ENCODE results near the gene RNF149.

The RNF149 gene

DNA sequence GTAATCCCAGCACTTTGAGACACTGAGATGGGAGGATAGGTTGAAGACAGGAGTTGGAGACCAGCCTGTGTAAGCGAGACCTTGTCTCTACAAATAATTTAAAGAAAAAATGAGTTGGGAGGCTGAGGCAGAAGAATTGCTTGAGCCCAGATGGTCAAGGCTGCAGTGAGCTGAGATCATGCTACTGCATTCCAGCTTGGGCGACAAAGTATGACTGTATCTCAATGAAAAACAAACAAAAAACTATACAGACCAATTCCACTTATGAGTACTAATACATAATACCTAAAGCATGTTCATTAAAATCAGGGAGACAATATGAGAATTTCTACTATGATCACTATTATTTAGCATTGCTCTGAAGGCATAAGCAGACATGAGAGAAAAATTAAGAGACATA lies 12.6 kb downstream of the RNF149 start:
- DNase-seq (ENCODE audit: low read depth in 2 of 2), result no peak

GRCh38 chr2:101294861-101295260 lies 13.6 kb downstream of the RNF149 start:
- no peak for DNase-seq (ENCODE audit: low read depth in 2 of 2)

DNA sequence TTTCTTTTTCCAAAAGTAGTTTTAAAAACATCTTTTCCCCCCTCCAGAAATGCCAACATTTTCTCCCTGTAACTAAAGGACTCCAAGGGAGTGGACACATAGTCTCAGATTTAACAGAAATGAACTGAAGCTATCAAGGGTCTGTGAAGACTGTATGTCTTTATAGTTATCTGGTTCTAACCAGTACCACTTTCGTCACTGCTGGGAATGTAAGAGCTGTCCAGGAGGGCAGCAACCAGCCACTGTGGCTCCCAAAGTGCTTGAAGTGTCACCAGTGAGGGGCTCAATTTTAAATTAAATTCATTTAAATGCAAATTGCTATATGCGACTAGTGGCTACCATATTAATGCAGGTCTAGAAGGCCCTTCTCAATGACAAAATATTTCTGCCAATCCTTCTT lies 15.0 kb downstream of the RNF149 start:
- DNase-seq (ENCODE audit: low read depth in 2 of 2), result no peak

DNA sequence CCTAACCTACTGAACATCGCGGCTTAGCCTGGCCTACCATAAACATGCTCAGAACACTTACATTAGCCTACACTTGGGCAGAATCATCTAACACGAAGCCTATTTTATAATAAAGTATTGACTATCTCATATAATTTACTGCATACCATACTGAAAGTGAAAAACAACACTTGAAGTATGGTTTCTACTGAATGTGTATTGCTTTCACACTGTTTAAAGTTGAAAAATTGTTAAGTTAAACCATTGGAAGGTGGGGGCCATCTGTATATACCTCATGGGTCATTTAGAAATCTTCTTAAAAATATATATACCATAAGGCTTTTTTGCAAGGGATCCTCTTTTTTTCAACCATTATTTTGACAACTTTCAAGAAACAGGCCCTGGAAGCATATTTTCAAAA lies 16.5 kb downstream of the RNF149 start:
- no peak for DNase-seq (ENCODE audit: low read depth in 2 of 2)

DNA sequence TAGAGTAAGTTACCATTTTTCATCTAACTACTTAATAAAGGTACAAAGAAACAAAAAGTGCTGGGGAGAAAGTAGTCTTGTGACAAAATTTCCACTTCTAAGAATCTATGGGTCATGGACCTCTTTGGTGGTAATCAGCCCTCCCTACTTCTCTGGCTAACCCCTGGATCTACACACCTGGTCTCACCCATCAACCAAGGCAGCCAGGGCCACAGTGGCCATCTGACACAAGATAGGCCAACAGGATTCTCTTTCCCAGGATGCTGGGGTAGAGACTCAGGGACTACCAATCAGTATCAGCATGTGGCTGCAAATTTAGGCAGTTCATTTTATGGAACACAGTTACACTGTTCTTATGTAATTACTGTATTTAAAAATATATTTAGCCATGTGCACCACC lies 17.8 kb downstream of the RNF149 start:
- DNase-seq (ENCODE audit: low read depth in 2 of 2), result no peak

DNA sequence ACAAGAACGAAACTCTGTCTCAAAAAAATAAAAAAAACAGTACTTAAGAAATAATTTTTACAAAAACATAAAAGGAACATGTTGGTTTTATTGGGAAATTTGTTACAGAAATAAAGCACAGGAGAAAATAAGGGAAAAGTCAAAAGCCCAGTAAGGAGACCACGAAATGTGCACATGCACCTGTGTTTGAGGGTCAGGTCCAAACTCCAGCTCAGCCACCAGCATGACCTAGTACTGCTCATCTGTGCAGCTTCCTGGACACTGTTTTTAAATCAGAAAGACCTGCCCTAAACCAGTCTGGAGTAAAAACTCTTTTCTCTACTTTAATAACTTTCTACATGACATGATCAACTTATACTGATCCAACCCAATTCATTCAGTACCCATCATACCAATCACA lies 21.2 kb downstream of the RNF149 start:
- no peak for DNase-seq (ENCODE audit: low read depth in 2 of 2)

GRCh38 chr2:101286684-101287083 lies 21.8 kb downstream of the RNF149 start:
- no peak for DNase-seq (ENCODE audit: low read depth in 2 of 2)

GRCh38 chr2:101282980-101283379 lies 25.5 kb downstream of the RNF149 start:
- DNase-seq (ENCODE audit: low read depth in 2 of 2), result no peak

DNA sequence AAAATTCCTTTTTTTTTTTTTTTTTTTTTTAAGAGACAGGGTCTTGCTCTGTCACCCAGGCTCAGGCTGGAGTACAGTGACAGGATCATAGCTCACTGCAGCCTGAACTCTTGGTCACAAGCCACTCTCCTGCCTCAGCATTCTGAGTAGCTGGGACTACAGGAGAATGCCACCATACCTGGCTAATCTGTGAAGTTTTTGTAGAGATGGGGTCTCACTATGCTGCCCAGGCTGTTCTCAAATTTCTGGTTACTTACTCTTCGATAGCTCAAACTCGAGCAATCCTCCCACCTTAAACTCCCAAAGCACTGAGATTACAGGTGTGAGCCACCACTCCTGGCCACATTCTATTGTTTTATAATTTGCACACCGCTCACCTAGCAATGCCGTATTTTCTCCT lies 27.0 kb downstream of the RNF149 start:
- no peak for DNase-seq (ENCODE audit: low read depth in 2 of 2)

DNA sequence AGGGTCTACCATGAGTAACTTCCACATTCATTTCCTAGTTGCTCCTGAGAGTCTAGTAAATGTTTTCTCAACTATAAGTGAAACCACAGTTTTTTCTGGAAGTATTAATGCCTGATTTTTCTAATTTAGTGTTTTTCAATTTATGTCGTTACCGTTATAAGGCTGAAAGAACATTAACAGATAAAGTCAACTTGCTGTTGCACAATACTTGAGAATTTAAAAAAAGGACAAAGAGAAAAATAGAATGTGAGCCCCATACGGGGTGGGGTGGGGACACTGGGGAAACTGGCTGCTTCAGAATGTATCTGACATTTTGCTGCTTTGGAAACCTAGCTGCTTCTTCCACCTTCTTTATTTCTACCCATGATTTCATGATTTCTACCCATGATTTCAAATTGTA lies 29.6 kb downstream of the RNF149 start:
- no peak for DNase-seq (ENCODE audit: low read depth in 2 of 2)

DNA sequence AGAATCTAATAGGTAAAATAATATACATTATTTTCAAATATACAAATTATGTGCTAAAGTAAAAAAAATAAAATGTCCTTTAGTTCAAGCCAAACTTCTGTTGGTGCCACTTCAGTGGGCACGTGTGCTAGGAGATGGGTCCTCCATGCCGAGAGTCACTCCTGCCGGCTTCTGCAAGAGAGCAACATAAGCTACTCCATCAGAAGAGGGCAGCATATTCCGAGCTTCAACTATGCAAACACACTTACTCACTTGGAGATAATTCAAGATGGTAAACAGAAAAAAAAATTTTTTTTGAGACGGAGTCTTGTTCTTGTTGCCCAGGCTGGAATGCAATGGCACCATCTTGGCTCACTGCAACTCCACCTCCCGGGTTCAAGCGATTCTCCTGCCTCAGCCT lies 31.4 kb downstream of the RNF149 start:
- DNase-seq (ENCODE audit: low read depth in 2 of 2), result no peak

GRCh38 chr2:101274142-101274541 lies 34.4 kb downstream of the RNF149 start:
- DNase-seq (ENCODE audit: low read depth in 2 of 2), result no peak

DNA sequence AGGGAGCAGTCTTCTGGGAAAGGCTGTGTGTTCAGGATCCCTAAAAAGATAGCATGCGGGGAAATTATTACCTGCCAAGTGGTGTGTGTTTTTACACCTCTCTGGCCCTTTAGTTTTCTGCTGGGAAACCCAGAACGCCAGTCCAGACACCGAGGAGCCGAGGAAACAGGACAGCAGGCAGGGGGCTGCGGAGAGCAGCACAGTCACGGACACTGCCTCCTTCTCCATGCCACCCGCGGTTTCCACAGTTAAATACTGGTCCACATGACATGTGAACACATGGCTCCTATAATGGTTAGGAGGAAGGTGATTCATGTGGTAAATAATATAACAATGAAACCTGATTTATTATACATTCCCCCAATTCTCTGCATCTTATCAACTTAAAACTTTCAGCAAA lies 35.4 kb downstream of the RNF149 start:
- DNase-seq (ENCODE audit: low read depth in 2 of 2), result no peak

GRCh38 chr2:101272045-101272784 lies 36.3 kb downstream of the RNF149 start:
- DNase-seq (ENCODE audit: low read depth in 2 of 2), result no peak

GRCh38 chr2:101270700-101271259 lies 37.7 kb downstream of the RNF149 start:
- no peak for DNase-seq (ENCODE audit: low read depth in 2 of 2)

- no peak for DNase-seq (ENCODE audit: low read depth in 2 of 2)
These were observed 40.5 kb downstream of the RNF149 start for GRCh38 chr2:101267671-101268656.

DNA sequence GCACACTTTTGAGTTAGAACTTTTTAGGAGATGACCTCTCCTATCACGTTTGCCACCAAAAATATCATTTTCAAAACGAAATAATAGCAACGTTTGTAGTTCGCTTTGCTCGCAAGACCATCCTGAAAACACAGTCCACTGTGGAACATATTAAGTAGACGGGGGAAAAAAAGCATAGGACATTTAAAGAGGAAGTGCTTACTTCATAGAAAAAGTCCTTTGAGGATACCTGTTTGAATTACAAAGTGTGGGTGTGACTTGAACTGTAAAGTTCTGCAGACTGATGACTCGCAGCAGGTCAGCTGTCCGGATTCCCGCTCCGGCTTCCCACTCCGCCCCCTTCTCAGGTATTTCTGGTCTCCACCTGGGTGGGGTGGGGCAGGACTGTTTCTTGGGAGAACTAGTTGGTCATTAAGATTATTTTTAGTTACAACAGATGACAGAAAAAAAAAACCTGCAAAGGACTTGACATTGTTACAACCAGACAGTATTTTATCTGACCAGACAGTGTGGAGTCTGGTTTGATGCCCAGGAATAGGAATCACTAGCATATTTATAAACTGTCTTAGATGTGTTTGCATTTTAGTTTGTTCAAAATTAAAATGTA lies 42.5 kb downstream of the RNF149 start:
- DNase-seq (ENCODE audit: low read depth in 2 of 2), result no peak

DNA sequence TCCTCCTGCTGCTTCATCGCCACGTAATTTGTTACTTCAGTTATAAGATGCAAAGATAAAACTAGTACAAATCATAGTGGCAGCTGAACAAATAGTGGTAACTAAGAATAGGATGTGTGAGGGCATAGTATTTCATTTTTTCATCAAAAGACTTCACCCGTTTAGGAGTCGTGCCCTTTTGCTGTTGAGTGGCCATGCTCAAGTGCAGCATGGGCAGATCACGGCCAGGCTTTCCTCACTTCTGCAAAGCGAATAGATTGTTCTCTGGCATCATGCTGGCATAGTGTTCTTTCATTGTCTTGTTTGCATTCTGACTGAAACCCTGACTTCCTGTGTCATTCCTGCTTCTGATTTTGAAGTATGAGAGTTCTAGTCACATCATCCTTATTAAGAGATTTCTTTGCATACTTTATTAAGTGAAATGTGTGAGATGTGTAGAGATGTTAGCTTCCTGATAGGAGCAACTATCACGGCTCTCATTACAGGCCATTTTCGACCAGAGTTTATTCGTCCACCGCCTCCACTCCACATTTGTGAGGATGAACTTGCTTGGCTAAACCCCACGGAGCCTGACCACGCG lies 44.1 kb downstream of the RNF149 start:
- no peak for DNase-seq (ENCODE audit: low read depth in 2 of 2)

DNA sequence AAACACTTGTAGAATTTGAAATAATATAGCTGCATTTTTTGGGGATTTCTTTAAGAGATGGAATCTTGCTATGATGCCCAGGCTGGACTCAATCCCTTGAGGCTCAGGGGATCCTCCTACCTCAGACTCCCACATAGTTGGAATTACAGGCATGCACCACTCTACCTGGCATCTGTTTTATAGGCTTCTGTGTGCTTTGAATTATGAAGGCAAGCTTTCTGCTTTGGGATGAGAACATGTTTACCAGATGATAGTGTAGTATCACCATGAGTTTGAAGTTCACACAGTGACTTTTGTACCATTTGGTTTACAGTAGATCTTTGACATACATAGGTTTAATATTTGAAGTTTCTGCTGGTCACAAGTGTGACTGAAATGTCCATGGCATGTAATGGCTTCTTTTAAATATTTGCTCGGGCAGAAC lies 45.1 kb downstream of the RNF149 start:
- DNase-seq (ENCODE audit: low read depth in 2 of 2), result no peak

GRCh38 chr2:101262142-101262541 lies 46.4 kb downstream of the RNF149 start:
- DNase-seq (ENCODE audit: low read depth in 2 of 2), result no peak

DNA sequence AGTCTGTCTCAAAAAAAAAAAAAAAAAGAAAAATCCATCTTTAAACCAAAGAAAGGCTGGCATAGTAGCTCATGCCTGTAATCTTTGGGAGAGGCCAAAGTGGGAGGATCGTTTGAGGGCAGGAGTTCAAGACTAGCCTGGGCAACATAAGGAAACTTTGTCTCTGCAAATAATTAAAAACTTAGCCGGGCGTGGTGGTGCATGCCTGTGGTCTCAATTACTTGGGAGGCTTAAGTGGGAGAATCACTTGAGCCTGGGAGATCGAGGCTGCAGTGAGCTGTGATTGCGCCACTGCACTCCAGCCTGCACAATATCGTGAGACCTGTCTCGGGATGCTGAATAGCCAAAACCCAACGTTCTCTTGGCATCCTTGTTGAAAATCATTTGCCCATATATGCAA lies 49.7 kb downstream of the RNF149 start:
- no peak for DNase-seq (ENCODE audit: low read depth in 2 of 2)

- DNase-seq (ENCODE audit: low read depth in 2 of 2), result no peak
These were observed 52.2 kb downstream of the RNF149 start for GRCh38 chr2:101256316-101256715.

Measured in stimulated activated CD4-positive, alpha-beta T cell treated with anti-CD3 and anti-CD28 coated beads, Interleukin-4, amount 100 ng/mL, for 48 hours (primary cell).